H54 (cell line): ENCODE results near the gene RAB32.

Source experiments
- DNase-seq: peaks from one replicate; pipeline ENCODE4 v3.0.0; 2011; ENCODE audit warnings: low spot score, mixed read lengths; ENCODE audit not compliant: insufficient read length
- FAIRE-seq: peaks from 3 replicates; lab custom pipeline; 2011; peaks lifted over from hg19 to GRCh38; lab: Jason Lieb, UNC
- POLR2A ChIP-seq: IDR thresholded peaks from 2 replicates; pipeline ENCODE4 v1.6.1; 2011; ENCODE audit warnings: low read depth, mild to moderate bottlenecking, low read length

Gene RAB32

GRCh38 chr6:146598772-146599405 is 55.3 kb downstream of the RAB32 start, which contains the start of gene ADGB:
ADGB (plus strand) TSS chr6:146598972; CDS start chr6:146599041, 69 bp downstream.
- FAIRE-seq (no peak), DNase-seq (no peak)
- TF ChIP-seq POLR2A = no peak

- no peak for TF ChIP-seq POLR2A
- FAIRE-seq = no peak
- DNase-seq = no peak
Observed at GRCh38 chr6:146601352-146601751, 57.7 kb downstream of the RAB32 start.

GRCh38 chr6:146602526-146602925 is 58.9 kb downstream of the RAB32 start:
- TF ChIP-seq POLR2A = no peak
- FAIRE-seq (no peak), DNase-seq (no peak)
